Neural cell (in vitro differentiated cells): ENCODE measurements around the gene DCHS2. TPM values are rescaled to one million over a fixed set of nuclear protein-coding genes. Genes with fewer than 3 reads are reported as not detected.

Experiments
- H2AFZ ChIP-seq: fragments of 200-600, 300-800 bp; sonication (generic), shearing (Covaris generic); 2 replicates; pipeline ENCODE4 v1.6.0; 2014; ENCODE audit warnings: low read depth, mild to moderate bottlenecking, antibody characterized with exemption, low read length, moderate library complexity
- H3F3A ChIP-seq: fragments of 200-600 bp; shearing (Covaris generic); 2 replicates; pipeline ENCODE4 v1.6.1; 2016; ENCODE audit warnings: mild to moderate bottlenecking, moderate library complexity, mixed read lengths, antibody characterized with exemption, low read length; ENCODE audit not compliant: insufficient read depth, poor library complexity, severe bottlenecking
- H3K27ac ChIP-seq: fragments of 200-600, 300-800 bp; sonication (generic), shearing (Covaris generic); 2 replicates; pipeline ENCODE4 v1.5.1; 2014; ENCODE audit warnings: mild to moderate bottlenecking, low read length, moderate library complexity
- H3K27me3 ChIP-seq: fragments of 300-800, 200-600 bp; sonication (generic), shearing (Covaris generic); 2 replicates; pipeline ENCODE4 v1.6.0; 2014; ENCODE audit warnings: mild to moderate bottlenecking, low read depth, low read length, moderate library complexity; ENCODE audit not compliant: insufficient read depth
- H3K36me3 ChIP-seq: fragments of 300-800, 200-600 bp; sonication (generic), shearing (Covaris generic); 2 replicates; pipeline ENCODE4 v1.5.1; 2014; ENCODE audit warnings: mild to moderate bottlenecking, antibody characterized with exemption, low read length, moderate library complexity; ENCODE audit not compliant: insufficient read depth
- H3K4me2 ChIP-seq: fragments of 300-800, 200-600 bp; sonication (generic), shearing (Covaris generic); 2 replicates; pipeline ENCODE4 v1.6.0; 2014; ENCODE audit warnings: mild to moderate bottlenecking, low read length
- H3K4me3 ChIP-seq: fragments of 300-800, 200-600 bp; sonication (generic), shearing (Covaris generic); 2 replicates; pipeline ENCODE4 v1.5.1; 2014; ENCODE audit warnings: mild to moderate bottlenecking, low read length, moderate library complexity
- H3K79me2 ChIP-seq: fragments of 200-600 bp; shearing (Covaris generic); replicated peaks from 2 replicates; pipeline ENCODE4 v1.6.0; 2014; ENCODE audit warnings: mild to moderate bottlenecking, low read length, moderate library complexity; ENCODE audit not compliant: insufficient read depth
- H3K9ac ChIP-seq: fragments of 300-800, 200-600 bp; sonication (generic), shearing (Covaris generic); 2 replicates; pipeline ENCODE4 v1.6.1; 2016; ENCODE audit warnings: mild to moderate bottlenecking, low read length, mixed read lengths
- H3K9me2 ChIP-seq: fragments of 200-600 bp; shearing (Covaris generic); 2 replicates; pipeline ENCODE4 v1.6.1; 2016; ENCODE audit warnings: mild to moderate bottlenecking, low read length, mixed read lengths; ENCODE audit not compliant: insufficient read depth
- H3K9me3 ChIP-seq: fragments of 200-600, 300-800 bp; sonication (generic), shearing (Covaris generic); 2 replicates; pipeline ENCODE4 v1.6.1; 2016; ENCODE audit warnings: mild to moderate bottlenecking, mixed run types, low read length, moderate library complexity, mixed read lengths
- H4K20me1 ChIP-seq: fragments of 200-600 bp; shearing (Covaris generic); 2 replicates; pipeline ENCODE4 v1.6.1; 2016; ENCODE audit warnings: mild to moderate bottlenecking, mixed run types; ENCODE audit not compliant: insufficient read depth
- EP300 ChIP-seq: fragments of 450-650 bp; conservative IDR thresholded peaks from 2 replicates; pipeline ENCODE4 v1.6.1; 2014; ENCODE audit warnings: antibody characterized with exemption, mild to moderate bottlenecking, moderate library complexity; ENCODE audit not compliant: poor library complexity, severe bottlenecking
- EZH2 ChIP-seq: fragments of 200-600, 300-800 bp; shearing (Covaris generic), sonication (generic); IDR thresholded peaks from 2 replicates; pipeline ENCODE4 v1.6.1; 2014; ENCODE audit warnings: antibody characterized with exemption, low read length, borderline replicate concordance, mild to moderate bottlenecking; ENCODE audit not compliant: insufficient read depth, poor library complexity, severe bottlenecking
- MXI1 ChIP-seq: fragments of 450-650 bp; conservative IDR thresholded peaks from 2 replicates; pipeline ENCODE4 v1.6.1; 2014; ENCODE audit warnings: antibody characterized with exemption, mild to moderate bottlenecking; ENCODE audit not compliant: poor library complexity, severe bottlenecking
- POLR2AphosphoS5 ChIP-seq: IDR thresholded peaks from 2 replicates; pipeline ENCODE4 v1.6.1; 2012
- RAD21 ChIP-seq: fragments of 450-650 bp; conservative IDR thresholded peaks from 2 replicates; pipeline ENCODE4 v1.6.1; 2014; ENCODE audit warnings: antibody characterized with exemption, mild to moderate bottlenecking, moderate library complexity
- REST ChIP-seq: IDR thresholded peaks from 2 replicates; pipeline ENCODE4 v1.6.1; 2012; ENCODE audit warnings: borderline replicate concordance
- SMC3 ChIP-seq: fragments of 450-650 bp; conservative IDR thresholded peaks from 2 replicates; pipeline ENCODE4 v1.6.1; 2014; ENCODE audit warnings: antibody characterized with exemption, mild to moderate bottlenecking, moderate library complexity; ENCODE audit not compliant: poor library complexity
- TAF1 ChIP-seq: IDR thresholded peaks from 2 replicates; pipeline ENCODE4 v1.6.1; 2012; ENCODE audit warnings: low read depth
- polyA plus RNA-seq: library from polyadenylated mRNA; depleted of rRNA; stranded (reverse); fragments of >200 nt; gene quantifications from 2 replicates; pipeline ENCODE4 v1.2.3, GENCODE V29; 2014
- TF ChIP-seq, protein P1 (sequence below): fragments of 450-650 bp; IDR thresholded peaks from 2 replicates; pipeline ENCODE4 v1.5.1; 2014; ENCODE audit warnings: antibody characterized with exemption, mild to moderate bottlenecking, moderate library complexity; ENCODE audit not compliant: poor library complexity, severe bottlenecking

Gene DCHS2
- polyA plus RNA-seq, 1 donor from 2014 or later = 1.6 TPM

DNA sequence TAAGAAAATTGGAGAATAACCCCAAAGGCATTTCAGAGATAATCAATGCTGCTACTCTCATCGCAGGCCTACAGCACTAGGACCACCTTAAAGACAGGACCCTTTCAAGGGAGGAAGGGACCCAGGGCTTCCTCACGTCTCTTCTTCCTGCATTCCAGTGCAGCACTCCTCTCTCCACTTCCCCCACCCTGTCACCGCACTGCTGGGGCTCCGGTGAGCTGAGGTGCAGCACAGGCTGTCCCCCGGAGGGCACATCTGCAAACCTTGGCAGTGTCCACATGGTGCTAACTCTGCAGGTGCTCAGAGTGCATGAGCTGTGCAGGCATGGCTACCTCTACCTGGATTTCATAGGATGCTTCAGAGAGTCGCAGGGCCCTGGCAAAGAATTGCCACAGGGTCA, 305.6 kb downstream of the DCHS2 start:
- Histone ChIP-seq H3K27ac (no peak overlapping the region), H3K4me2 (no peak overlapping the region), H3K9me3 (no peaks in the 10 kb centered on the region), H3K27me3 (no peaks in the 10 kb centered on the region), H4K20me1 (no peaks in the 10 kb centered on the region), H3F3A (no peaks in the 10 kb centered on the region), H3K9ac (no peak overlapping the region), H3K79me2 (no peaks in the 10 kb centered on the region), H3K36me3 (no peaks in the 10 kb centered on the region), H2AFZ (no peak overlapping the region), H3K4me3 (no peak overlapping the region), H3K9me2 (no peaks in the 10 kb centered on the region)
- TF ChIP-seq TAF1 = no peak
- no peak for TF ChIP-seq SMC3
- no peak for TF ChIP-seq POLR2AphosphoS5
- TF ChIP-seq, protein P1, sequence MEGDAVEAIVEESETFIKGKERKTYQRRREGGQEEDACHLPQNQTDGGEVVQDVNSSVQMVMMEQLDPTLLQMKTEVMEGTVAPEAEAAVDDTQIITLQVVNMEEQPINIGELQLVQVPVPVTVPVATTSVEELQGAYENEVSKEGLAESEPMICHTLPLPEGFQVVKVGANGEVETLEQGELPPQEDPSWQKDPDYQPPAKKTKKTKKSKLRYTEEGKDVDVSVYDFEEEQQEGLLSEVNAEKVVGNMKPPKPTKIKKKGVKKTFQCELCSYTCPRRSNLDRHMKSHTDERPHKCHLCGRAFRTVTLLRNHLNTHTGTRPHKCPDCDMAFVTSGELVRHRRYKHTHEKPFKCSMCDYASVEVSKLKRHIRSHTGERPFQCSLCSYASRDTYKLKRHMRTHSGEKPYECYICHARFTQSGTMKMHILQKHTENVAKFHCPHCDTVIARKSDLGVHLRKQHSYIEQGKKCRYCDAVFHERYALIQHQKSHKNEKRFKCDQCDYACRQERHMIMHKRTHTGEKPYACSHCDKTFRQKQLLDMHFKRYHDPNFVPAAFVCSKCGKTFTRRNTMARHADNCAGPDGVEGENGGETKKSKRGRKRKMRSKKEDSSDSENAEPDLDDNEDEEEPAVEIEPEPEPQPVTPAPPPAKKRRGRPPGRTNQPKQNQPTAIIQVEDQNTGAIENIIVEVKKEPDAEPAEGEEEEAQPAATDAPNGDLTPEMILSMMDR = no peak
- no peak for TF ChIP-seq EZH2
- TF ChIP-seq MXI1 = no peak
- no peak for TF ChIP-seq REST
- no peak for TF ChIP-seq EP300
- no peak for TF ChIP-seq RAD21

GRCh38 chr4:154184238-154184637, 307.4 kb downstream of the DCHS2 start:
- H3K27ac ChIP-seq = no peak overlapping the region
- no peaks in the 10 kb centered on the region for H3K9me2 ChIP-seq
- no peak for TF ChIP-seq EP300
- no peak for TF ChIP-seq POLR2AphosphoS5
- no peak for TF ChIP-seq EZH2
- TF ChIP-seq SMC3 = no peak
- TF ChIP-seq RAD21 = no peak
- no peak for TF ChIP-seq MXI1
- TF ChIP-seq TAF1 = no peak
- TF ChIP-seq REST = no peak
- TF ChIP-seq, protein P1 = no peak
- no peak overlapping the region for H3K9ac ChIP-seq
- no peaks in the 10 kb centered on the region for H3F3A ChIP-seq
- H4K20me1 ChIP-seq = no peaks in the 10 kb centered on the region
- H3K27me3 ChIP-seq = no peaks in the 10 kb centered on the region
- no peak overlapping the region for H2AFZ ChIP-seq
- H3K79me2 ChIP-seq = no peaks in the 10 kb centered on the region
- H3K36me3 ChIP-seq = no peaks in the 10 kb centered on the region
- no peak overlapping the region for H3K4me2 ChIP-seq
- no peak overlapping the region for H3K4me3 ChIP-seq
- no peaks in the 10 kb centered on the region for H3K9me3 ChIP-seq
